Activated CD8-positive, alpha-beta memory T cell treated with anti-CD3 and anti-CD28 coated beads for 1 hour (primary cell): ENCODE results near the gene TNFAIP8L1.

Experiments used
- DNase-seq, 2 donors: peaks; one replicate each; pipeline ENCODE4 v3.0.0-alpha.2; 2020; ENCODE audit warnings: low read depth in 1 of 2; ENCODE audit errors: extremely low read depth in 1 of 2

Gene TNFAIP8L1

GRCh38 chr19:4647676-4648644, 8.6 kb downstream of the TNFAIP8L1 start:
- no peak for DNase-seq

- DNase-seq, result no peak
Measured at GRCh38 chr19:4649392-4650047, 10.2 kb downstream of the TNFAIP8L1 start.

GRCh38 chr19:4650159-4650558, 10.8 kb downstream of the TNFAIP8L1 start:
- DNase-seq, result no peak

GRCh38 chr19:4652075-4652474, 12.8 kb downstream of the TNFAIP8L1 start:
- no peak for DNase-seq

GRCh38 chr19:4653793-4654436, 14.6 kb downstream of the TNFAIP8L1 start:
- no peak for DNase-seq

GRCh38 chr19:4654437-4655361, 15.4 kb downstream of the TNFAIP8L1 start:
- no peak for DNase-seq

- no peak for DNase-seq
Measured at GRCh38 chr19:4656102-4656501, 16.8 kb downstream of the TNFAIP8L1 start.

GRCh38 chr19:4657262-4657661, 17.9 kb downstream of the TNFAIP8L1 start:
- DNase-seq, result no peak

- DNase-seq, result no peak
Measured at GRCh38 chr19:4657835-4658234, 18.5 kb downstream of the TNFAIP8L1 start.

- no peak for DNase-seq
Measured at GRCh38 chr19:4660181-4660791, 21.0 kb downstream of the TNFAIP8L1 start.

GRCh38 chr19:4660993-4661392, 21.7 kb downstream of the TNFAIP8L1 start:
- DNase-seq, result no peak

- DNase-seq, result no peak
Measured at GRCh38 chr19:4662020-4662695, 22.8 kb downstream of the TNFAIP8L1 start.

GRCh38 chr19:4662812-4663211, 23.5 kb downstream of the TNFAIP8L1 start:
- DNase-seq, result no peak

GRCh38 chr19:4664642-4665041, 25.3 kb downstream of the TNFAIP8L1 start:
- no peak for DNase-seq

GRCh38 chr19:4669723-4670480, 30.6 kb downstream of the TNFAIP8L1 start, which contains the start of gene MYDGF:
Gene MYDGF, minus strand, starts transcription at chr19:4670342. Its CDS starts 8 bp downstream, at chr19:4670334.
- DNase-seq, result peak; percentile 72 to 90

- DNase-seq, result no peak
Measured at GRCh38 chr19:4671185-4671851, 32.0 kb downstream of the TNFAIP8L1 start.

- no peak for DNase-seq
Measured at GRCh38 chr19:4673216-4673615, 33.9 kb downstream of the TNFAIP8L1 start.

- DNase-seq, result no peak
Measured at GRCh38 chr19:4673726-4674125, 34.4 kb downstream of the TNFAIP8L1 start.
